NOMO-1 treated with DMSO at 0.1 percent for 48 hours (cell line): Measurements from ENCODE around the gene DNAJB6.

Source experiments
- DNase-seq: peaks from one replicate; lab custom pipeline; 2025; ENCODE audit not compliant: unreplicated experiment; lab: John Stamatoyannopoulos, UW

DNAJB6 gene

DNA sequence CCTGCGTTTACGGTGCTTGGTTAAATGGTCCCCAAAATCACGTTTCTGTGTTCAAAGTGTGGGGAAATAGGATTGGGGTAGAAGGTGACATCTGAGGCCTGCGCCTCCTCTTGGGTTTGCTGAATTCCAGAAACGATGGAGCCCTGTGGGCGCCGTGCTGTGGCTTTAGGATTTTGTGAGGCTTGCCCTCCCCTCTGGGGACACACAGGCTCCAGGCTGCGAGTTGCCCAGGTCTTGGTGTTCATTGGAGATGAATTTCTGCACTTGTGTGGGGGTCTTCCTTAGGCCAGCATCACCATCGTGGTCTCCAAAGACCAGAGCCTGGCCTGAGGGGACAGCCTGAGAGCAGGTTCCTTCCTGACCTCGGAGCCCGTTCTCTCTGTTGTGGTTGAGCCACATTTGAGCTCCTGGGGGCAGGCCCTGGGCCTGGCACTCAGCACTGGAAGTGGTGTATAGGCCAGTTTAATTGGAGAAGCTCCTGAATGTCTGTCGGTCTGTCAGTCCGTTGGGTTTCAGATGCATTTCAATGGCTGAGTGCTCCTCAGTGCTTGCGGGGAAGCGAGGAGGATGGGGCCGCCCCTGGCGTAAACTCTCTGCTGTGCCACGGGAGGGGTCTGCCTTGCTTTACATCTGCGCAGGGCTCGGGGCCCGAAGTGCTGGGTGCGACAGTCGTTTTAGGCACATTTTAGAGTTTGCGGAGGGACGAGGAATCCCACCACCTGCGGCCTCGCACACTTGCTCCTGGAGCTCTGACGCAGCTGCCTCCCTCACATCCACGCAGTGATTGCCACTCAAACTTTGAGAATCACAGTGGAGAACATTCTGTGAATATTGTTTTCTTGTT is 71.7 kb downstream of the DNAJB6 start:
- no peak for DNase-seq

GRCh38 chr7:157409149-157409752 is 72.4 kb downstream of the DNAJB6 start:
- DNase-seq = no peak

GRCh38 chr7:157409753-157410727 is 73.2 kb downstream of the DNAJB6 start:
- no peak for DNase-seq

DNA sequence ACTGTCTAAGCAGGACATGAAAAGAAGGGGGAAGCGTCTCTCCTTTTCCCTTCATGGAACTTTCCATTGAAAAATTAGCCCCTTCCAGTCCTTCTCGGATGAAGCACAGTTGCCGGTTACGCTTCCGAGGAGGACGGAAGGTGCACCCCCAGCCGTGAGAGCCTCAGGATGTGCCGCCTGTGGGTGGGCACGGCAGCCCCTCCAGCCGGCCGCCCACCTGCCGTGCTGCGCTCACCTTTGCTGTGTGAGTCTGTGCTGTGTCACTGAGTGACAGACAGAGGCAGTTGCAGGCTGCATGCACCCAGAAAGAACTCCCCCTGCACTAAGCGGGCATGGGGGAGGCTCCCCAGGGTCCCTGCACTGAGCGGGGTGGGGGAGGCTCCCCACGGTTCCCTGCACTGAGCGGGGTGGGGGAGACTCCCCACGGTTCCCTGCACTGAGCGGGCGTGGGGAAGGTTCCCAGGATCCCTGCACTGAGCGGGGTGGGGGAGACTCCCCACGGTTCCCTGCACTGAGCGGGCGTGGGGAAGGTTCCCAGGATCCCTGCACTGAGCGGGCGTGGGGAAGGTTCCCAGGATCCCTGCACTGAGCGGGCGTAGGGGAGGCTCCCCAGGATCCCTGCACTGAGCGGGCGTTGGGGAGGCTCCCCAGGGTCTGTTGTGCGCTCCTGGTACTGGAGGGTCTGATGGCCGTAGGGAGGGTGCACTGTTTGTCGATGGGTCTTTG is 74.2 kb downstream of the DNAJB6 start:
- DNase-seq = no peak

DNA sequence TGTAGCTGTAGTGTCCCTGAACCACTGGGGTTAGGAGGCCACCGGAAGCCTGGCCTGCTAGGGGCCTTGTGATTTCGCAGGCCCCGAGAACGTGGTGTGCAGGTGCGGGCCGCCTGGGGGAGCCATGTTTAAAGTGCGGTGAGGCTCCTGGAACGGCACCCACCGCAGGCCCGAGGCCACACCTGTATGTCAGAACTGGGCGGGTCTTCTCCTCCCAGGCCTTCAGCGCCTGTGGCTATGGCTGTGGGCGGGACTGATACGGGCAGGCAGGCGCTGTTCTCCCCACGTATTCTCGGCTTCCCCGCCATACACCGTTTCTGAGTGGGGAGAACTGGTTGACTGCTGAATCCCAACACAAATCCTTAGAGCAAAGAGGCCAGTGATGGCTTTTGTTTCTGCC is 74.8 kb downstream of the DNAJB6 start:
- DNase-seq = no peak

DNA sequence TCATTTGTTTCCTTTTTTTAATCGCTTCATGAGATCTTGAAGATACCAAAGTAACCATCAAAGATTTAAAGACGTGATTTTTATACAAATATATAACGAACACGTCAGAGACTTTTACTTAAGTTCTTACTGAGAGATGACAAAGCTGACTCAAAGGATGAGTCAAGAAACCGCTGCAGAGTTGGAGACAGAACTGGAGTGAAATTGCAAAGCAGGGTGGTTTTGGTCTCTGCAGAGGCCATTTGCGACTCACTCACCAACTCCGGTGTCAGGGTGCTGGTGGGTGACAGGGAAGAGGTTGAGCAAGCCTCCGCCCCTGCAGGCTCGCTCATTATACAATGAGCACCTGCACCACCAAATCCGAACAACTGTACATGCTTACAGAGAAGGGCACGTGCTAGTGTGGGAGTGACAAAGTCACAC is 75.2 kb downstream of the DNAJB6 start:
- no peak for DNase-seq

DNA sequence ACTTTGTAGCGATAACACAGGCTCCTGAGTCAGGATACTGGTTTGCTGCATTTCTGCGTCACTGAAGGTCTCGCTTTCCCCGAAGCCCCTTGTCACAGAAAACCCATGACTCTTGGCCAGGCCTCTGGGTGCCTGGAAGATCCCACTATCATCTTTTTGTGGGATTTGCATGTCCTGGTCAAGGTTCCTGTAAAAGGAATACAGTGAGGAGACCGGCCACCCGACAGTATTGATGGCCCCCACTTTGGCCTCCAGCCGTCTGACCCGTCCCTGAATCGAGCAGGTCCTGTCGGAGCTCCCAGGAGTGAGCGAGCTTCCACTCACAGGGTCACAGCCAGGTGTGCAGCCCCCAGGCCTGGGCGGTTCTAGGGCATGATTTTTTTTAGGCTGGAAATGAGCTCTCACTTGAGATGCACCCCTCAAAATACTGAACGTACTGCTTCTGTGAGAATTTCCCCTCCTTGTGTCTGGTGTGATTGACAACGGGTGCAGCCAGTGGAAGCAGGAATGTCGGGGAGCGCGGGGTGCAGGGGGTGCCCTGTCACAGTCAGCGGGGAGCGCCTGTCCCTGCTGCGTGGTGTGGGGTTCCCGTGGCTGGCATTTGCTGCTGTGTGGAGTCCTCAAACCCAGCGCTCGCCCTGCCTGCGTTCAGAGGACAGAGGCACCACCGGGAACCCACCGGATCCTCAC is 75.8 kb downstream of the DNAJB6 start:
- no peak for DNase-seq

GRCh38 chr7:157413881-157414701 is 77.3 kb downstream of the DNAJB6 start:
- no peak for DNase-seq

- DNase-seq = no peak
Observed at GRCh38 chr7:157414702-157415096, 77.9 kb downstream of the DNAJB6 start.

DNA sequence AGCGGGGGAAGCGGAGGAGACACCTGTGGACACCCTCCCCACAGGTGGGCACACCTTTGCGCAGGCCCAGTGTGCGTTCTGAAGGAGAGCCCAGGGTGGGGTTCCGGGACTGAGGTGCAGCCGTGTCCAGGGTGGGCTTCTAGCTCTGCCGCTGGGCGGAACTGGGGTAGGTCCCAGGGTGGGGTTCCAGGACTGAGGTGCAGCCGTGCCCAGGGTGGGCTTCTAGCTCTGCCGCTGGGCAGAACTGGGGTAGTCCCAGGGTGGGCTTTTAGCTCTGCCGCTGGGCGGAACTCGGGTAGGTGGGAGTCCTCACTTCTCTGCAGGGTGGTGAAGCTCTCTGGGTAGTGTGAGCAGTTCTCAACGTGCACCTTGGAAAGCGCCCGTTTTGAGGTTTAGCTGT is 78.7 kb downstream of the DNAJB6 start:
- DNase-seq = no peak

GRCh38 chr7:157416011-157416410 is 79.2 kb downstream of the DNAJB6 start:
- DNase-seq = no peak

- DNase-seq = no peak
Observed at GRCh38 chr7:157418204-157419034, 81.6 kb downstream of the DNAJB6 start.

DNA sequence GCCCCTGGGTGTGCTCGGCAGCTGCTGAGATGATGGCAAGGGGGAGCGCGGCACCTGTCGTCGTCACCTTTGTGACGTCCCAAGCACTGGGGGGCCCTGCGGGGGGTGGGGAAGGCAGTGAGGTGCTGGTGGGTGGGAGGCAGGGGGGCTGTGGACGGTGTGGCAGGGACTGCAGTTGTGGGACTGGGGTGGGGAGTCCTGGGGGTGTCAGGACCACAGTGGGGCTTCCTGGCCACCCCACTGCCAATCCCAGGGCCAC is 82.2 kb downstream of the DNAJB6 start:
- no peak for DNase-seq

- DNase-seq = no peak
Observed at GRCh38 chr7:157422279-157422678, 85.5 kb downstream of the DNAJB6 start.

GRCh38 chr7:157423348-157423747 is 86.5 kb downstream of the DNAJB6 start:
- no peak for DNase-seq

GRCh38 chr7:157423886-157424565 is 87.2 kb downstream of the DNAJB6 start:
- no peak for DNase-seq

GRCh38 chr7:157425137-157425731 is 88.4 kb downstream of the DNAJB6 start:
- DNase-seq = no peak

GRCh38 chr7:157425761-157426160 is 89.0 kb downstream of the DNAJB6 start:
- DNase-seq = no peak
